Activated naive CD4-positive, alpha-beta T cell treated with anti-CD3 and anti-CD28 coated beads, Interleukin-2, amount 10 ng/mL, durations not matched to agents 7 days and 5 days (primary cell): Measurements from ENCODE around the gene DDX51.

Experiments used
- CTCF ChIA-PET: fragments of 350-600 bp; sonication (Branson Sonifier 250); formaldehyde crosslinking; loops from one replicate; lab custom pipeline; 2021; ENCODE audit warnings: antibody characterized with exemption; lab: Charles Lee
- DNase-seq: peaks from one replicate; pipeline ENCODE4 v3.0.0-alpha.2; 2020
- H3K27ac Mint-ChIP-seq: one replicate; pipeline ENCODE4 v1.8.0; 2021; ENCODE audit warnings: mild to moderate bottlenecking, moderate library complexity, mixed read lengths
- H3K27me3 Mint-ChIP-seq: one replicate; pipeline ENCODE4 v1.8.0; 2021; ENCODE audit warnings: mild to moderate bottlenecking, mixed read lengths
- H3K36me3 Mint-ChIP-seq: one replicate; pipeline ENCODE4 v1.8.0; 2021; ENCODE audit warnings: mixed read lengths
- H3K4me1 Mint-ChIP-seq: one replicate; pipeline ENCODE4 v1.8.0; 2021; ENCODE audit warnings: mixed read lengths
- H3K4me3 Mint-ChIP-seq: one replicate; pipeline ENCODE4 v1.8.0; 2021; ENCODE audit warnings: mild to moderate bottlenecking, moderate library complexity, mixed read lengths
- H3K9me3 Mint-ChIP-seq: one replicate; pipeline ENCODE4 v1.8.0; 2021; ENCODE audit warnings: mixed read lengths

Gene DDX51

GRCh38 chr12:132125736-132126135 is 18.4 kb downstream of the DDX51 start:
- no peak overlapping the region for H3K27ac Mint-ChIP-seq
- H3K27me3 Mint-ChIP-seq = no peaks in the 10 kb centered on the region
- DNase-seq = no peak
- no peaks in the 10 kb centered on the region for H3K4me1 Mint-ChIP-seq
- peaks cover 10% of the 10 kb centered on the region for H3K9me3 Mint-ChIP-seq
- CTCF ChIA-PET = no interaction called here
- H3K36me3 Mint-ChIP-seq = peaks cover 46% of the 10 kb centered on the region
- no peak overlapping the region for H3K4me3 Mint-ChIP-seq

- H3K9me3 Mint-ChIP-seq = peaks cover 10% of the 10 kb centered on the region
- no peak overlapping the region for H3K4me3 Mint-ChIP-seq
- DNase-seq = no peak
- no peaks in the 10 kb centered on the region for H3K4me1 Mint-ChIP-seq
- H3K36me3 Mint-ChIP-seq = peaks cover 48% of the 10 kb centered on the region
- no peaks in the 10 kb centered on the region for H3K27me3 Mint-ChIP-seq
- peak overlapping the region; percentile 11 for H3K27ac Mint-ChIP-seq
- CTCF ChIA-PET = no interaction called here
These were observed 19.2 kb downstream of the DDX51 start for GRCh38 chr12:132124766-132125425.

GRCh38 chr12:132123970-132124765 is 20.0 kb downstream of the DDX51 start:
- no peak overlapping the region for H3K4me3 Mint-ChIP-seq
- no peaks in the 10 kb centered on the region for H3K4me1 Mint-ChIP-seq
- CTCF ChIA-PET = no interaction called here
- peaks cover 10% of the 10 kb centered on the region for H3K9me3 Mint-ChIP-seq
- peak overlapping the region; percentile 11 for H3K27ac Mint-ChIP-seq
- no peak for DNase-seq
- H3K36me3 Mint-ChIP-seq = peaks cover 45% of the 10 kb centered on the region
- H3K27me3 Mint-ChIP-seq = no peaks in the 10 kb centered on the region

GRCh38 chr12:132121283-132121682 is 22.8 kb downstream of the DDX51 start:
- Mint-ChIP-seq H3K4me3 (no peak overlapping the region), H3K9me3 (no peaks in the 10 kb centered on the region), H3K4me1 (no peaks in the 10 kb centered on the region), H3K27ac (no peak overlapping the region), H3K27me3 (no peaks in the 10 kb centered on the region), H3K36me3 (peaks cover 23% of the 10 kb centered on the region)
- CTCF ChIA-PET = no interaction called here
- no peak for DNase-seq

GRCh38 chr12:132118876-132119275 is 25.2 kb downstream of the DDX51 start:
- H3K4me1 Mint-ChIP-seq = no peaks in the 10 kb centered on the region
- H3K27ac Mint-ChIP-seq = no peak overlapping the region
- H3K27me3 Mint-ChIP-seq = no peaks in the 10 kb centered on the region
- no peaks in the 10 kb centered on the region for H3K9me3 Mint-ChIP-seq
- peaks cover 18% of the 10 kb centered on the region for H3K36me3 Mint-ChIP-seq
- H3K4me3 Mint-ChIP-seq = no peak overlapping the region
- CTCF ChIA-PET = no interaction called here
- DNase-seq = no peak

GRCh38 chr12:132117558-132117875 is 26.6 kb downstream of the DDX51 start:
- Mint-ChIP-seq H3K4me1 (no peaks in the 10 kb centered on the region), H3K4me3 (no peak overlapping the region)

GRCh38 chr12:132116709-132117557 is 27.2 kb downstream of the DDX51 start:
- CTCF ChIA-PET = no interaction called here
- no peak for DNase-seq
- peaks cover 15% of the 10 kb centered on the region for H3K36me3 Mint-ChIP-seq
- H3K27ac Mint-ChIP-seq = no peak overlapping the region
- H3K9me3 Mint-ChIP-seq = no peaks in the 10 kb centered on the region
- H3K4me3 Mint-ChIP-seq = no peak overlapping the region
- no peaks in the 10 kb centered on the region for H3K4me1 Mint-ChIP-seq
- no peaks in the 10 kb centered on the region for H3K27me3 Mint-ChIP-seq

More at GRCh38 chr12:132117558-132117875, 26.6 kb downstream of the DDX51 start:
- CTCF ChIA-PET = no interaction called here
- Mint-ChIP-seq H3K27me3 (no peaks in the 10 kb centered on the region), H3K27ac (no peak overlapping the region), H3K9me3 (no peaks in the 10 kb centered on the region), H3K36me3 (peaks cover 15% of the 10 kb centered on the region)
- no peak for DNase-seq

- Mint-ChIP-seq H3K36me3 (peaks cover 22% of the 10 kb centered on the region), H3K4me1 (no peaks in the 10 kb centered on the region), H3K27me3 (no peaks in the 10 kb centered on the region), H3K27ac (peak overlapping the region; percentile 42), H3K9me3 (no peaks in the 10 kb centered on the region), H3K4me3 (no peak overlapping the region)
- no peak for DNase-seq
- CTCF ChIA-PET = no interaction called here
These were observed 28.6 kb downstream of the DDX51 start for GRCh38 chr12:132115500-132115899.

- no peaks in the 10 kb centered on the region for H3K4me1 Mint-ChIP-seq
- no peaks in the 10 kb centered on the region for H3K9me3 Mint-ChIP-seq
- H3K27me3 Mint-ChIP-seq = no peaks in the 10 kb centered on the region
- no peak for DNase-seq
- H3K4me3 Mint-ChIP-seq = no peak overlapping the region
- peaks cover 25% of the 10 kb centered on the region for H3K36me3 Mint-ChIP-seq
- CTCF ChIA-PET = interaction anchor here (1.2 kb wide), 1 partner anchor 28 kb away, joined by 3 read pairs; no protein-coding TSS in a partner anchor
- H3K27ac Mint-ChIP-seq = no peak overlapping the region
These were observed 29.5 kb downstream of the DDX51 start for GRCh38 chr12:132114667-132115066.

- no peak overlapping the region for H3K4me3 Mint-ChIP-seq
- H3K4me1 Mint-ChIP-seq = no peaks in the 10 kb centered on the region
- no peaks in the 10 kb centered on the region for H3K9me3 Mint-ChIP-seq
- no peak overlapping the region for H3K27ac Mint-ChIP-seq
- no peak for DNase-seq
- CTCF ChIA-PET = no interaction called here
- peaks cover 31% of the 10 kb centered on the region for H3K36me3 Mint-ChIP-seq
- H3K27me3 Mint-ChIP-seq = no peaks in the 10 kb centered on the region
These were observed 32.3 kb downstream of the DDX51 start for GRCh38 chr12:132111654-132112304.

- Mint-ChIP-seq H3K27me3 (no peaks in the 10 kb centered on the region), H3K4me3 (no peak overlapping the region), H3K9me3 (no peaks in the 10 kb centered on the region), H3K36me3 (peaks cover 34% of the 10 kb centered on the region), H3K4me1 (no peaks in the 10 kb centered on the region), H3K27ac (no peak overlapping the region)
- CTCF ChIA-PET = no interaction called here
- no peak for DNase-seq
These were observed 33.4 kb downstream of the DDX51 start for GRCh38 chr12:132110677-132111076.

GRCh38 chr12:132109741-132110140 is 34.4 kb downstream of the DDX51 start:
- Mint-ChIP-seq H3K9me3 (no peaks in the 10 kb centered on the region), H3K27ac (peak overlapping the region; percentile 72), H3K4me3 (no peak overlapping the region), H3K36me3 (peaks cover 29% of the 10 kb centered on the region), H3K4me1 (no peaks in the 10 kb centered on the region), H3K27me3 (no peaks in the 10 kb centered on the region)
- CTCF ChIA-PET = no interaction called here
- DNase-seq = no peak

- Mint-ChIP-seq H3K27ac (no peak overlapping the region), H3K4me3 (no peak overlapping the region), H3K4me1 (no peaks in the 10 kb centered on the region), H3K27me3 (no peaks in the 10 kb centered on the region), H3K36me3 (peaks cover 24% of the 10 kb centered on the region), H3K9me3 (no peaks in the 10 kb centered on the region)
- no peak for DNase-seq
- CTCF ChIA-PET = no interaction called here
These were observed 35.8 kb downstream of the DDX51 start for GRCh38 chr12:132108211-132108832.

- Mint-ChIP-seq H3K4me3 (no peak overlapping the region), H3K27me3 (no peaks in the 10 kb centered on the region), H3K27ac (no peak overlapping the region), H3K9me3 (no peaks in the 10 kb centered on the region), H3K36me3 (peaks cover 24% of the 10 kb centered on the region), H3K4me1 (no peaks in the 10 kb centered on the region)
- no peak for DNase-seq
- CTCF ChIA-PET = no interaction called here
These were observed 37.2 kb downstream of the DDX51 start for GRCh38 chr12:132106921-132107320.
